Measurements from ENCODE around the gene FAM53B.
A peak's percentile ranks its signal among the peaks of the same experiment; 100 is the strongest.
"Not testable (repeated sequence)": the region's sequence is repeated elsewhere in the genome, so short reads cannot be mapped to it uniquely, and the experiment has no call there.

FAM53B gene

DNA sequence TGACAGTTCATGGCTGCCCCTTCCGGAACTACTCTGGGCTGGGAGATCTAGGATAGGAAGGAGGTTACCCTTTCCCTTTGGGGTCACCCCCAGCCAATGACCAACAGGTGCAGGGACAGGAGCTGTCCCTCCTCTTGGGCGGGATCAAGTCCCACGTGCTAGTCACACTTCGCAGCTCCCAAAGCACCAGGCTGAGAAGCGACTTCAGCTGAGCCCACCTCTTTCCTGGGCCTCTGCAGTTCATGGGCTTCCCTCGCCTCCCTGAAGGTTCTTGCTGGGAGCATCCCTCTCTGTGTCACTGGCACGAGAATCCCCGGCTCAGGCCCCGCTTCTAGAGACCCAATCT lies 115.5 kb downstream of the FAM53B start:
- no peak for DNase-seq (ENCODE audit: low read depth)

- no peak for DNase-seq (ENCODE audit: low read depth)
Observed at GRCh38 chr10:124627866-124628675, 116.1 kb downstream of the FAM53B start.

- DNase-seq (ENCODE audit: low read depth), result no peak
Observed at GRCh38 chr10:124626759-124627380, 117.3 kb downstream of the FAM53B start.

DNA sequence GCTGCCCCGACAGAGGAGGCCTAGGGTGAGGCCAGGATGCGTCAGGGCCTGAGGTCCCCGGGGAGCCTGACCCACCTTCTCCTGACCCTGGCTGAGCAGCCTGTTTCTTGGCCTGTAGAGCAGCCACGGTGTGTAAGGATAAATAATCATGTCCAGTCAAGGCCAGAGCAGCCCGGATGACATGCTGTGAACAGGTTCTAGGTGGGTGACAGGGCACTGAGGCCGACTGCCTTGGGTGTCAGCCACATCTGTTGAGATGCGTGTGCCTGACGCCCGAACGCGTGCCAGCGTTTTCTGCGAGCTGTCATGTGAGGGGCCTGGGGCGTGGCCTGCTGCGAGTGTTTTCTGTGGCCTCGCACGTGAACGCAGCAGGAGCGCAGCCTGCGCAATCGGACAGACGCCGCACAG lies 118.3 kb downstream of the FAM53B start:
- DNase-seq (ENCODE audit: low read depth), result no peak

- DNase-seq (ENCODE audit: low read depth), result no peak
Observed at GRCh38 chr10:124624895-124625294, 119.3 kb downstream of the FAM53B start.

DNA sequence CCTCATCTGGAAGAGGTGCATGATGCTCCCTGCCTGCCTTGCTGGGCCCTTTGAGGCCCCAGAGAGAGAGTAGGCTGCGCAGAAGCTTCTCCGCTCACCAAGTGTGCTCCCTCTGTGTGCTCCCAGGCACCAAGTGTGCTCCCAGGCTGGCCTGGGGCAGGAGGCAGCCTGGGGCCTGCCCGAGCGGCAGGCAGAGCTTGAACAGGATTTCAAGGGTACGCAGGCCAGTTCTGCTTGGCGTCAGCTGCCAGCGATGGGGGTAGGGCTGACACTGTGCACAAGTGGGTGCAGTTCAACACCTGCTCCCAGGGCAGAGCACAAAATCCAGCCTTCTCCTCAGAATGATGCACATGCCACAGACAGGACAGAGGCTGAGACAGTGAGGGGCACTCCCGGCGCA lies 119.7 kb downstream of the FAM53B start:
- no peak for DNase-seq (ENCODE audit: low read depth)

- no peak for DNase-seq (ENCODE audit: low read depth)
Observed at GRCh38 chr10:124624006-124624405, 120.2 kb downstream of the FAM53B start.

DNA sequence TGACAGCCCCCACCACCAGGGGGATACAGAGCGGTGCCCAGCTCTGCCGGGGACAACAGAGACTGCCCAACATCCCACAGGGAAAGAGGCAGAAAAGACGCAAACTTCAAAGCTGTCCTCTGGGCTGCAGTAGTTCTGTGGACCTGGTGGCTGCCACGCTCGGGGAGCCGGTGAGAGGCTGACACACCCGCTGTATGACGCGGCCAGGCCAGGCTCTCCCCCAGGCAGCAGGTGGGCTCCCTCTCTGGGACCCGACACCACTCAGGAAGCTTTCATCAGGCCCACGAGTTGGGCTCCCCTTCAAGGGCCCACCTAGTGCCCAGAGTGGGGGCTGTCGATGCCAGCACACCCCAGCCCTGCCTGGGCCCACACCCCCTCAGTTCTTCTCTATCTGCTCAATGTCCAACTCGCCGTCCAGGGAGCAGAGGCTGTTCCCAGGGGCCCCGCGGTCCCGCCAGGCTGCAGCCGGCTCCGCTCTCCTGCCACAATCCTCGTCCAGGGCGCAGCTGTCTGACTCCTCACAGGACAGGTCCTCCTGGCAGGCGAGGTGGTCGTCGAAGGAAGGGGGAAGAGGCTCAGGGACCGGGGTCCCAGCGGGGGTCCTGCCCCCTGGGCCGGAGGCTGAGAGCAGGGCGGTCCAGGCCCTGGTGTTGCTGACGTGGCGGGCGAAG lies 121.2 kb downstream of the FAM53B start:
- DNase-seq (ENCODE audit: low read depth), result no peak

DNA sequence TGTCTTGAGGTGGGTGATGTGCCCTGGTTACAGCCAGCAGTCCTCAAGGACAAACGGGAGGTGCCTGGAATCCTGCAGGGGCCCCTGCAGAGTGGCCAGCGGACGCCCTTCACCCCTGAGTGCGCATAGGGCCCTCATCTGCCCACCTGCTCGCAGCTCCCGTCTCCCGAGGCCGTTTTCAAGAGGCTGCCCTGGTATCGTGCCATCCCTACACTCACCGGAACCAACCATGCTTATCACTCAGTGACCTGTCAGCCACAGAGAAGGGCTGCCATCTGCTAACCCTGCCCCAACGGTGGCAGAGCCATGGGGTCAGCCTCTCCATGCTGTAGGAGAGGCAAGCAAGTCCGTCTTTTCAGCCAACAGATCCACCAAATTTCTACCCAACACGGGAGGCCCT lies 122.0 kb downstream of the FAM53B start:
- no peak for DNase-seq (ENCODE audit: low read depth)

DNA sequence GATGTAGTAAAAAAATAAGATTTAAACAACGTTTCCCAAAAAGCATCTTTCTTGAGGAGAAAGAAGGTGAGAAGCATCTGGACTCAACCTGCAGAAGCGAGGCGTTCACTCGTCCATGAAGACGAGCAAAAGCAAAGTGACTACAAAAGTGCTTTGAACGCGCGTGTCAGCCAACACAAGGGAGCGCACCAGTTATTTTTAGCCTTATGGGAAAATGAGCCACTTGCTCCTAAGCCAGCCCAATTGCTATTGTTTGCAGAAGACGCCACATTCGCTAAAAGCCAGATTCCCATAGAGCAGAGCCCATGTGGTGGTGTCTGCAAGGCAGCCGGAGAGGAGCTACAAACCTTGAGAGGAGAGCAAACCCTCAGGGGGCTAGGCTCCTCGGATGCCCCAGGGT lies 122.5 kb downstream of the FAM53B start:
- no peak for DNase-seq (ENCODE audit: low read depth)

DNA sequence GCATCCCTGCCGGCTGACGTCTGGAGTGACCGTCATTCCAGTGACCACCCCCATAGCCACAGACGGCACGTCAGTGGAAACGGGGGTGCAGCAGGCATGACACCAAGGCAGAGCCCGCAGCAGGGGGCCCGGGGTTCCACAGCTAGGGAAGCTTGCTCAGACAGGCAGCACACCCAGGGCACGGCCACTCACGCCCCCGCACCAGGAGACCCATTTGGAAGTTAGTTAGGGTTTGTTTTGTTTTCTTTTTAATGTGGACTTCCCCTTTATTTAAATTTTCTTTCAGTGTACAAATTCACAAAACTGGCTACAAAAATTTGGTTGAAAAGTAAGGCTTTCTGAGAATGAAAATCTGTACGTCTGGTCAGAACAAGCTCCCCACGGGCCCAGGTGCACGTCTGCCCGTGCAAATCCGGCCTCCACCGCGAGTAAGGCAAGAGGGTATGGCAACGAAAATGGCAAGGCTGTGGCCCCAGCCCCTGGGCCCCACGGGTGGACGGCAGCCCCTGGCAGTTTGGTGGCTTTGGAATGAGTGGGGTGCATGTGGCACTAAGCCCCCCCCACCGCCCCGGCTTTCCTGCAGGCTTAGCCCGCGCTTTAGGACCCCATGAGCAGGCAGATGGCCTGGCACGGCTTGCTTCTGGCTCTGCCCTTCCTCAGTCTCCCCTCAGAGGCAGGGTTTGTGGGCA lies 124.2 kb downstream of the FAM53B start:
- DNase-seq (ENCODE audit: low read depth), result no peak

DNA sequence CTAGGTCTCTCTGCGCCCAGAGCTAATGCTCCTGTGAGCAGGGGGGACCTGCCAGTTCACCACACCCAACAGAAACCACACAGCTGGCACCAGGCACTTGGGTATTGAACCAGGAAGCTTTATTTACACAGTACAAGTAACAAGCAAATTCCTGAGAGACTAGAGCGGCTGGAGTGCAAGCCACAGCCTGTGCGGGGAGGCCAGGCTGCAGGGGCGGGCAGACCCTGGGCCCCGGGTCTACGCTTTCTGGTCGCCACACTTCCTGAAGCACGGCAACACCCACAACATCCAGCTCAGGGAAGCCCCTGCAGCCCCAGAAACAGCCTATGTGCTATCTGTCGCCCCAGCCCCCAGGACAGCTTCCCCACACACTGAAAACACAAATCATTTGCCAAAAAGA lies 125.0 kb downstream of the FAM53B start:
- DNase-seq (ENCODE audit: low read depth), result no peak

GRCh38 chr10:124618470-124619073 lies 125.6 kb downstream of the FAM53B start:
- no peak for DNase-seq (ENCODE audit: low read depth)

DNA sequence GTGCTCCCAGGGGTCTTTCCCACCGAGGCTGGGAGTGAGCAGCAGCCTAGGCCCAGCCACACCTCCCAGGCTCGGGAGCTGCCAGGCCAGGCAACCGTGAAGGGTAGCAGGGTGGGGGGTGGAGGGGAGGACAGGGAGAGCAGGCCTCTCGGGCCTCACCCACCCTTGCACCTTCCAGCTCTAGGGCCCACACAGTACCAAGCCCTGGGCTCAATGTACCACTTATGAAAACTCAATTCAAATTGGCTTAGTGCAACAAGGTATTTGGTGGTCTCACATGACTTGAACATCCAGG lies 127.4 kb downstream of the FAM53B start:
- no peak for DNase-seq (ENCODE audit: low read depth)

DNA sequence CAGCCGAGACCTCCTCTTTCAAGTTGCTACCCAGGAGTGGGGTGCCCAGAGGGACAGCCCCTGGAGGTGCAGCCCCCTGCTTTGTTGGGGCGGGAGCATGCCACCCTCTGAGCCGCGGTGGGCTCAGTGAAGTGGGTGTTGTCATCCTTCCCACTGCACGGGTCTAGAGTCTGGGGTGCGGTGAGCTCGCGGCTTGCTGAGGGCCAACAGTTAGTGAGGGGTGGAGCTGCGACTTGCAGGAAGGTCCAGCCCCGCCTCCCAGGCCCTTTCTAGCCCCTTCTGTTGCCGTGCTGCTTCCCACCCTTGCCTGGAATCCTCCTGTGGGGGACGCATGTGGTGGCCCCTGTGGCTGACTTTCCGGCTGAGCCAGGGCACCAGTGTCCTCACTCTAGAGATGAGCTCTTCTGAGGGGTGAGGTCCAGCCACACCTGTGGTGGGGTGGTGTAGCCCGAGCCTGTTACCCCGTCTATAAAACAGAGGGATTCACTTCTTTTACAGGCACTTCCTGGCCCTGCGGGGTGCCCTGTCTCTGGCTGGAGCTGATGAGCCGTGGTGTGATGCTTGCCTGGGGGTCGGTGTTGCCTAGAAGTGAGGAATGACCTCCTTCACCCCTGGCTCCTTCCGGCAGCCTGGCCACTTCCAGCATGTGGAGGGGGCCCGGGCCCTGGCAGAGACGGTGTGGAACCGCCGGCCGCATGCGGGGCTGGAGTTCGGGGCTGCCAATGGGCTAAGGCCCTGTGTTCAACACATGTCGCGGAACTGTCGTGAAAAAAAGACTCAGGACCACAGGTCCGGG lies 127.9 kb downstream of the FAM53B start:
- no peak for DNase-seq (ENCODE audit: low read depth)

GRCh38 chr10:124615259-124615658 lies 128.9 kb downstream of the FAM53B start:
- DNase-seq (ENCODE audit: low read depth), result no peak

DNA sequence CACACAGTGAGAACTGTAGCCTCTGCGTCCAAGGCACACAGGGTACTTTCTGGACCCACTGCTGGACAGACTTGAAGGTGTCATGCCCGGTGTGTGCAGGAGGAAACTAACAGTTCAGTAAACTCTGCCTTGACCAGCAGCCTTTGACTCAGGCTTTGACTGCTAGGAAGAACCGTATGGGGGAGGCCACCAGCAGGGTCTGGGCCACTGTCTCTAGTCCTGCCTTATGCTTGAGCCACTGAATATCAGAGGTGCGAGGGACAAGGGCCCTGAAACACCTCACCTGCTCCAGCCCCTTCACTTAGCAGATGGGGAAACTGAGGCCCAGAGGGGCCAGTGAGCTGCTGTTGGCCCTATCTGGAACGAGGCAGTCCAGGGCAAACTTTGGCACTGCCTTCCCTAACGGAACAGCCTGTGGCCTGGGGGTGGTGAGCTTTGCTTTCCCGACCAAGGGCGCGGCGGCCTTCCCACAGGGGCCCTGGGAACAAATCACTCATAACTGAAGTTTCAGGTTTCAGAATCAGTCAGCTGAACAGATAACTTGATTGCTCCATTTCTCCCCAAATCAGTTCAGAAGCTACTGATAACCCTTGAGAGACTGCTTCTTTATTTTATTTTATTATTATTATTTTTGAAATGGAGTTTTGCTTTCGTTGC lies 130.0 kb downstream of the FAM53B start:
- DNase-seq (ENCODE audit: low read depth), result no peak

DNA sequence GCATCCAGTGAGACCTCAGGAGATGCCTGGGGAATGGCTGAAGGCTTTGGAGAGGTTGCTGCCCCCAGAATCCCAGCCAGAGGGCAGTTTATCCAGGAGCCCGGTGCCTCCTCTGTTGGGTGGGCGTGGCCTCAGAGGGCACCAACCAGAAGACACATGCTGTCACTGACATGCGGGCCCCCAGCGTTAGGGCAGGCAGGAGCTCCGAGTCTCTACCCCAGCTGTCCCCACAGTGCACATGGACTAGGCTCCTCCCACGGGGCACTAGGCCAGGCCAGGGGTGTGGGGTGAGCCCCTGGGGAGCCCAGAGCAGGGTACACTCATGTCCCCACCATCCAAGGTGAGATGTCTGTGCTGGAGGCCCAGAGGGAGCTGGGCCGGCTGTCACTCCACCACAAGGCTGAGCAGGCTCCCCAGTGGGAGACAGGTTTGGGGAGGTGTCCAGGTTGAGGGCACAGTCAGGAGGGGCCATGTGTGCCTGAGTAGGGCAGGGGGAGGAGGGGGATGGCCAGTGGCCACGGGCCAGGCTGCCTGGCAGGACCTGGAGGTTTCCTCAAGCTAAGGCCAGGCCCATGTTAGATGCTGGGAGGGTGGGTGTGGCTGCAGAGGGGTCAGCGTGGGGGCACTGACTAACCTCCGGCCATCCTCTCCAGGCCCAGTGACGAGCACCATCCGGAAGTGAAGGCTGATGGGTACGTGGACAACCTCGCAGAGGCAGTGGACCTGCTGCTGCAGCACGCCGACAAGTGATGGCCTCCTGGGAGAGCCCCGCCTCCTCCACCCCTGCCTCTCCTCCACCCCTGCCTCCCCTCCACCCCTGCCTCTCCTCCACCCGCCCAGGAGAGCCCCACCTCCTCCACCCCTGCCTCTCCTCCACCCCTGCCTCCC lies 131.3 kb downstream of the FAM53B start:
- DNase-seq (ENCODE audit: low read depth), result no peak

DNA sequence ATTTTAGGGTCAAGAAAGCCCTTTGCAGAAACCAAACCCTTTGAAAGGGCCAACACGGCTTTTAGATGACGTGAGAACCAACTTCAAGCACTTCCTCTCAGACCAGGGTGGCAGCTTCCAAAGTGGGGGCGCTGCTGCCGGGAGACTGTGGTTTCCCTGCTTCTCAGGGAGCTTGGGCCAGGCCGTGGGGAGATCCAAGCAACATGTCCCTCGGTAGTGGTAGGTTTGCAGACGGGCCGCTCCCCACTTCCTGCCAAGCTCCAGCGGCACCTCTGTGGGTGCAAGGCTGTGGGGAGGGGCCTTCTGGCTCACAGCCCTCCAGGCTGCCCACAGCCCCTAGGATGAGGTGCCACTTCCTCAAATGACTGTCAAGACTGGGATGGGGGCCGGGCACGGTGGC lies 132.4 kb downstream of the FAM53B start:
- peak; percentile 39 for DNase-seq (ENCODE audit: low read depth)

DNA sequence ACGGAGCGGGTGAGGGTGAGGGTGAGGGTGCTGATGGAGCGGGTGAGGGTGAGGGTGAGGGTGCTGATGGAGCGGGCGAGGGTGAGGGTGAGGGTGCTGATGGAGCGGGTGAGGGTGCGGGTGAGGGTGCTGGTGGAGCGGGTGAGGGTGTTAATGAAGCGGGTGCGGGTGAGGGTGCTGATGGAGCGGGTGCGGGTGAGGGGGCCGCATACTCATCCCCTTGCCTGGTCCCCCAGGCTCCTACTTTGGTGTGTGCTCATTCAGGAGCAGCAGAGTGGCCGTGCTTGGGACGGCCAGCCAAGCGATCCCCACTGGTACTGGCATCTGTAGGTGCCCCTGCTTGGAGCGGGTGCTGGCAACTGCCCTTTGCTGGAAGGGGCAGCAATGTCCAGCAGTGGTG lies 133.3 kb downstream of the FAM53B start:
- DNase-seq (ENCODE audit: low read depth), result not testable (repeated sequence)

Data from CMK (cell line).